ENCODE results near the gene BID. TPM values are rescaled to one million over a fixed set of nuclear protein-coding genes. Genes with fewer than 3 reads are reported as not detected.
A peak's percentile ranks its signal among the peaks of the same experiment; 100 is the strongest.

BID gene
- total and polyA plus RNA-seq, 10 of the 15 experiments (the other 5 are each of a cell fraction or from before 2014, with no cell fraction given): 7.9 to 241 (median 136) TPM

GRCh38 chr22:17705951-17706900, 68.0 kb downstream of the BID start (continued):
- TF ChIP-seq, protein P1, sequence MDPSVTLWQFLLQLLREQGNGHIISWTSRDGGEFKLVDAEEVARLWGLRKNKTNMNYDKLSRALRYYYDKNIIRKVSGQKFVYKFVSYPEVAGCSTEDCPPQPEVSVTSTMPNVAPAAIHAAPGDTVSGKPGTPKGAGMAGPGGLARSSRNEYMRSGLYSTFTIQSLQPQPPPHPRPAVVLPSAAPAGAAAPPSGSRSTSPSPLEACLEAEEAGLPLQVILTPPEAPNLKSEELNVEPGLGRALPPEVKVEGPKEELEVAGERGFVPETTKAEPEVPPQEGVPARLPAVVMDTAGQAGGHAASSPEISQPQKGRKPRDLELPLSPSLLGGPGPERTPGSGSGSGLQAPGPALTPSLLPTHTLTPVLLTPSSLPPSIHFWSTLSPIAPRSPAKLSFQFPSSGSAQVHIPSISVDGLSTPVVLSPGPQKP (IDR thresholded peaks at IDR 0.05; ENCODE audit: low read depth, low read length): no peak
- no peak for TF ChIP-seq RCOR1 (conservative IDR thresholded peaks at IDR 0.05; ENCODE audit: low read depth, low read length)
- TF ChIP-seq ZNF24 (IDR thresholded peaks at IDR 0.05): 0 out of 2 replicates have a peak, but pooled peaks have one; percentile 5
- TF ChIP-seq, protein P2, sequence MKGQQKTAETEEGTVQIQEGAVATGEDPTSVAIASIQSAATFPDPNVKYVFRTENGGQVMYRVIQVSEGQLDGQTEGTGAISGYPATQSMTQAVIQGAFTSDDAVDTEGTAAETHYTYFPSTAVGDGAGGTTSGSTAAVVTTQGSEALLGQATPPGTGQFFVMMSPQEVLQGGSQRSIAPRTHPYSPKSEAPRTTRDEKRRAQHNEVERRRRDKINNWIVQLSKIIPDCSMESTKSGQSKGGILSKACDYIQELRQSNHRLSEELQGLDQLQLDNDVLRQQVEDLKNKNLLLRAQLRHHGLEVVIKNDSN (IDR thresholded peaks at IDR 0.05; ENCODE audit: borderline replicate concordance, extremely low read length, insufficient read depth, low read depth, low read length): no peak
- no peak for TF ChIP-seq MYC (IDR thresholded peaks at IDR 0.05; ENCODE audit: insufficient read depth, insufficient read length, insufficient replicate concordance, low read length, severe bottlenecking)
- TF ChIP-seq GABPA (IDR thresholded peaks at IDR 0.05; ENCODE audit: low read depth): no peak
- TF ChIP-seq RUNX3 (IDR thresholded peaks at IDR 0.05; ENCODE audit: low read length): peak; percentile 81
- peak; percentile 56 to 66; a peak in 2 of 4 replicates for TF ChIP-seq EP300 (IDR thresholded peaks at IDR 0.05; ENCODE audit: borderline replicate concordance in 1 of 2, control insufficient read depth in 1 of 2, low read depth in 2 of 2, low read length in 2 of 2)
- peak; percentile 54; the same call in 1 of the 2 replicates for TF ChIP-seq SPI1 (IDR thresholded peaks at IDR 0.05; ENCODE audit: borderline replicate concordance, insufficient read depth, low read depth, low read length)
- no peak for TF ChIP-seq MYB (IDR thresholded peaks at IDR 0.05; ENCODE audit: borderline replicate concordance, low read depth, low read length)
- TF ChIP-seq, protein P3, sequence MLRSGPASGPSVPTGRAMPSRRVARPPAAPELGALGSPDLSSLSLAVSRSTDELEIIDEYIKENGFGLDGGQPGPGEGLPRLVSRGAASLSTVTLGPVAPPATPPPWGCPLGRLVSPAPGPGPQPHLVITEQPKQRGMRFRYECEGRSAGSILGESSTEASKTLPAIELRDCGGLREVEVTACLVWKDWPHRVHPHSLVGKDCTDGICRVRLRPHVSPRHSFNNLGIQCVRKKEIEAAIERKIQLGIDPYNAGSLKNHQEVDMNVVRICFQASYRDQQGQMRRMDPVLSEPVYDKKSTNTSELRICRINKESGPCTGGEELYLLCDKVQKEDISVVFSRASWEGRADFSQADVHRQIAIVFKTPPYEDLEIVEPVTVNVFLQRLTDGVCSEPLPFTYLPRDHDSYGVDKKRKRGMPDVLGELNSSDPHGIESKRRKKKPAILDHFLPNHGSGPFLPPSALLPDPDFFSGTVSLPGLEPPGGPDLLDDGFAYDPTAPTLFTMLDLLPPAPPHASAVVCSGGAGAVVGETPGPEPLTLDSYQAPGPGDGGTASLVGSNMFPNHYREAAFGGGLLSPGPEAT (IDR thresholded peaks at IDR 0.05; ENCODE audit: low read depth): peak; percentile 91; the same call in 1 of the 2 replicates
- no peak for TF ChIP-seq HSF1 (IDR thresholded peaks at IDR 0.05; ENCODE audit: low read depth, low read length)
- TF ChIP-seq IRF4 (IDR thresholded peaks at IDR 0.05; ENCODE audit: low read depth, low read length): peak; percentile 62; the same call in 1 of the 2 replicates
- TF ChIP-seq POU2F2 (IDR thresholded peaks at IDR 0.05; ENCODE audit: borderline replicate concordance, low read depth, low read length): peak; percentile 35; the same call in 1 of the 3 replicates
- TF ChIP-seq, protein P4, sequence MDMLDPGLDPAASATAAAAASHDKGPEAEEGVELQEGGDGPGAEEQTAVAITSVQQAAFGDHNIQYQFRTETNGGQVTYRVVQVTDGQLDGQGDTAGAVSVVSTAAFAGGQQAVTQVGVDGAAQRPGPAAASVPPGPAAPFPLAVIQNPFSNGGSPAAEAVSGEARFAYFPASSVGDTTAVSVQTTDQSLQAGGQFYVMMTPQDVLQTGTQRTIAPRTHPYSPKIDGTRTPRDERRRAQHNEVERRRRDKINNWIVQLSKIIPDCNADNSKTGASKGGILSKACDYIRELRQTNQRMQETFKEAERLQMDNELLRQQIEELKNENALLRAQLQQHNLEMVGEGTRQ (IDR thresholded peaks at IDR 0.05; ENCODE audit: borderline replicate concordance, low read depth, low read length): no peak
- TF ChIP-seq BACH1 (IDR thresholded peaks at IDR 0.05; ENCODE audit: borderline replicate concordance): no peak; the same call in 1 of the 2 replicates
- TF ChIP-seq KLF5 (IDR thresholded peaks at IDR 0.05; ENCODE audit: partially characterized antibody): no peak
- TF ChIP-seq HCFC1 (IDR thresholded peaks at IDR 0.05; ENCODE audit: low read length): no peak
- 0 out of 2 replicates have a peak, but pooled peaks have one; percentile 56 for TF ChIP-seq ZNF384 (IDR thresholded peaks at IDR 0.05; ENCODE audit: borderline replicate concordance, low read depth, low read length)
- peak; percentile 39; the same call in 1 of the 2 replicates for TF ChIP-seq MXI1 (IDR thresholded peaks at IDR 0.05; ENCODE audit: low read depth, low read length)
- TF ChIP-seq IKZF1 (conservative IDR thresholded peaks at IDR 0.05): peak; percentile 90
- peak; percentile 97 to 98 for TF ChIP-seq IKZF2 (IDR thresholded peaks at IDR 0.05)

Data from GM12878 (cell line).